Lower leg skin (tissue), 4 donors: ENCODE results near the gene GPS1. TPM values are rescaled to one million over a fixed set of nuclear protein-coding genes. Genes with fewer than 3 reads are reported as not detected.

ENCODE experiments used
- DNase-seq, 2 donors: peaks; one replicate each; pipeline ENCODE4 v3.0.0-alpha.2; 2019; ENCODE audit warnings: low spot score in 2 of 2
- H3K4me3 ChIP-seq: fragments of 200-600 bp; sonication (generic); 2 replicates; pipeline ENCODE4 v1.5.1; 2017; ENCODE audit warnings: mild to moderate bottlenecking, low read depth; ENCODE audit not compliant: poor library complexity, severe bottlenecking
- CTCF ChIP-seq, 3 donors: fragments of 450-650 bp; IDR thresholded peaks; one replicate each; pipeline ENCODE4 v1.5.1; 2016; ENCODE audit warnings: antibody characterized with exemption in 3 of 3, mild to moderate bottlenecking in 3 of 3, moderate library complexity in 2 of 3
- POLR2A ChIP-seq, 2 donors: fragments of 450-650 bp; IDR thresholded peaks; one replicate each; pipeline ENCODE4 v1.6.1; 2016 to 2017; ENCODE audit warnings: antibody characterized with exemption in 2 of 2, mild to moderate bottlenecking in 1 of 2, moderate library complexity in 1 of 2
- WGBS, 2 donors: methylation state at CpG; one replicate each; pipeline ENCODE4 v1.1.5; 2018; 5-methylcytosine and 5-hydroxymethylcytosine counted together
- intact Hi-C: fragments of 100-400 bp; cut with DNase I; formaldehyde crosslinking; loops from one replicate; pipeline ENCODE4 v1.15.0; 2023; ENCODE audit warnings: low total_unique reads
- total RNA-seq, 4 donors: library from RNA; depleted of rRNA; stranded (reverse); fragments of >200 nt; gene quantifications; one replicate each; pipeline ENCODE4 v1.1.0, GENCODE V29; 2016

Gene GPS1
- total RNA-seq, 4 donors from 2014 or later: 57.2 to 99.3 (median 79.1) TPM

- TF ChIP-seq CTCF (IDR thresholded peaks at IDR 0.05): no peak
- 87 to 93% methylated on average over 31 to 38 of the region's 47 CpGs for WGBS, 2 donors
- intact Hi-C loops: no loop called here
- no peak overlapping the region for H3K4me3 ChIP-seq
- DNase-seq: no peak
These were observed 37.4 kb downstream of the GPS1 start for GRCh38 chr17:82088838-82089722.

GRCh38 chr17:82089723-82090548 lies 38.2 kb downstream of the GPS1 start:
- DNase-seq: no peak
- 91% methylated on average over 7 to 10 of the region's 29 CpGs for WGBS, 2 donors
- TF ChIP-seq POLR2A (IDR thresholded peaks at IDR 0.05) (no peak), CTCF (IDR thresholded peaks at IDR 0.05) (no peak)
- intact Hi-C loops: no loop called here
- no peak overlapping the region for H3K4me3 ChIP-seq

- TF ChIP-seq POLR2A (IDR thresholded peaks at IDR 0.05) (no peak), CTCF (IDR thresholded peaks at IDR 0.05) (no peak)
- DNase-seq: no peak
- 91 to 96% methylated on average over 27 to 29 of the region's 29 CpGs for WGBS, 2 donors
- intact Hi-C loops: no loop called here
- H3K4me3 ChIP-seq: no peak overlapping the region
These were observed 39.0 kb downstream of the GPS1 start for GRCh38 chr17:82090549-82091263.

- no peak overlapping the region for H3K4me3 ChIP-seq
- no peak for TF ChIP-seq CTCF (IDR thresholded peaks at IDR 0.05)
- DNase-seq: no peak
- intact Hi-C loops: no loop called here
- WGBS, 2 donors: 92 to 97% methylated on average over 33 to 35 of the region's 37 CpGs
These were observed 39.8 kb downstream of the GPS1 start for GRCh38 chr17:82091264-82092066.

- TF ChIP-seq CTCF (IDR thresholded peaks at IDR 0.05) (no peak), POLR2A (IDR thresholded peaks at IDR 0.05) (no peak)
- intact Hi-C loops: no loop called here
- WGBS, 2 donors: 92 to 94% methylated on average over 23 of the region's 23 CpGs
- DNase-seq: no peak
- H3K4me3 ChIP-seq: no peak overlapping the region
These were observed 40.4 kb downstream of the GPS1 start for GRCh38 chr17:82092094-82092586.
